WERI-Rb-1 (cell line): Measurements from ENCODE around the gene TMEM61.
"Not testable (repeated sequence)": the region's sequence is repeated elsewhere in the genome, so short reads cannot be mapped to it uniquely, and the experiment has no call there.

ENCODE experiments used
- DNase-seq: peaks from one replicate; pipeline ENCODE4 v3.0.0-alpha.2; 2020
- H3K27ac ChIP-seq: fragments of 250-450 bp; sonication (Bioruptor Pico); 2 replicates; pipeline ENCODE4 v1.5.1; 2020; ENCODE audit warnings: mild to moderate bottlenecking, moderate library complexity
- H3K27me3 ChIP-seq: fragments of 250-450 bp; sonication (Bioruptor Pico); 2 replicates; pipeline ENCODE4 v1.5.1; 2021; ENCODE audit warnings: mild to moderate bottlenecking, low read depth, moderate library complexity; ENCODE audit not compliant: insufficient read depth, severe bottlenecking
- H3K36me3 ChIP-seq: fragments of 250-450 bp; sonication (Bioruptor Pico); 2 replicates; pipeline ENCODE4 v1.5.1; 2020; ENCODE audit warnings: mild to moderate bottlenecking, moderate library complexity
- H3K4me3 ChIP-seq: 2 replicates; pipeline ENCODE4 v1.5.1; 2011; ENCODE audit warnings: low read depth, mild to moderate bottlenecking, control low read depth, low read length
- H3K9me3 ChIP-seq: fragments of 250-450 bp; sonication (Bioruptor Pico); 2 replicates; pipeline ENCODE4 v1.5.1; 2021; ENCODE audit warnings: mild to moderate bottlenecking, moderate library complexity; ENCODE audit not compliant: severe bottlenecking
- CTCF ChIP-seq: IDR thresholded peaks from 2 replicates; pipeline ENCODE4 v1.5.1; 2011; ENCODE audit warnings: low read depth, mild to moderate bottlenecking, control low read depth, inconsistent platforms, low read length

TMEM61 gene

GRCh38 chr1:55021942-55022546 lies 41.6 kb downstream of the TMEM61 start:
- TF ChIP-seq CTCF, result peak; percentile 98
- Histone ChIP-seq H3K36me3 (no peaks in the 10 kb centered on the region), H3K9me3 (no peaks in the 10 kb centered on the region), H3K4me3 (no peak overlapping the region), H3K27ac (0 out of 2 replicates have a peak overlapping the region, but pooled peaks have one; percentile 10), H3K27me3 (no peaks in the 10 kb centered on the region)
- DNase-seq, result peak; percentile 92

- peak; percentile 67 for DNase-seq
- H3K27me3 ChIP-seq, H3K9me3 ChIP-seq, H3K36me3 ChIP-seq, H3K27ac ChIP-seq, H3K4me3 ChIP-seq: not testable (repeated sequence)
Measured at GRCh38 chr1:55024163-55024562, 43.7 kb downstream of the TMEM61 start.

- H3K4me3 ChIP-seq, H3K9me3 ChIP-seq, H3K27me3 ChIP-seq, H3K36me3 ChIP-seq, H3K27ac ChIP-seq, DNase-seq: not testable (repeated sequence)
Measured at GRCh38 chr1:55026682-55027081, 46.3 kb downstream of the TMEM61 start.

GRCh38 chr1:55031098-55031497 lies 50.7 kb downstream of the TMEM61 start:
- H3K27ac ChIP-seq, DNase-seq, H3K9me3 ChIP-seq, H3K27me3 ChIP-seq, H3K36me3 ChIP-seq, H3K4me3 ChIP-seq: not testable (repeated sequence)

- DNase-seq, result no peak
- Histone ChIP-seq H3K9me3 (no peaks in the 10 kb centered on the region), H3K27me3 (no peaks in the 10 kb centered on the region), H3K4me3 (no peak overlapping the region), H3K27ac (no peak overlapping the region), H3K36me3 (no peaks in the 10 kb centered on the region)
- TF ChIP-seq CTCF, result no peak
Measured at GRCh38 chr1:55033265-55033614, 52.8 kb downstream of the TMEM61 start.

- no peak for DNase-seq
- Histone ChIP-seq H3K36me3 (no peaks in the 10 kb centered on the region), H3K27ac (no peak overlapping the region), H3K9me3 (peaks cover 2% of the 10 kb centered on the region), H3K27me3 (no peaks in the 10 kb centered on the region), H3K4me3 (no peak overlapping the region)
- no peak for TF ChIP-seq CTCF
Measured at GRCh38 chr1:55034476-55035133, 54.2 kb downstream of the TMEM61 start.

GRCh38 chr1:55035904-55036303 lies 55.5 kb downstream of the TMEM61 start:
- H3K36me3 ChIP-seq, result no peaks in the 10 kb centered on the region
- no peak for DNase-seq
- TF ChIP-seq CTCF, result no peak
- H3K4me3 ChIP-seq, result no peak overlapping the region
- peaks cover 2% of the 10 kb centered on the region for H3K9me3 ChIP-seq
- H3K27me3 ChIP-seq, result no peaks in the 10 kb centered on the region
- H3K27ac ChIP-seq, result no peak overlapping the region
